H7 (cell line): ENCODE data around the gene CATSPERD. TPM values are rescaled to one million over a fixed set of nuclear protein-coding genes. Genes with fewer than 3 reads are reported as not detected.
A peak's percentile ranks its signal among the peaks of the same experiment; 100 is the strongest.
"Not testable (repeated sequence)": the region's sequence is repeated elsewhere in the genome, so short reads cannot be mapped to it uniquely, and the experiment has no call there.

Experiments used
- DNase-seq: peaks from one replicate; pipeline ENCODE4 v3.0.0; 2012
- H3K27me3 ChIP-seq: 2 replicates; pipeline ENCODE4 v1.6.0; 2011; ENCODE audit warnings: mild to moderate bottlenecking, low read length; ENCODE audit not compliant: control insufficient read depth, insufficient read depth
- H3K36me3 ChIP-seq: replicated peaks from 2 replicates; pipeline ENCODE4 v1.5.1; 2011; ENCODE audit warnings: low read length; ENCODE audit not compliant: control insufficient read depth, insufficient read depth
- H3K4me3 ChIP-seq: 2 replicates; pipeline ENCODE4 v1.5.1; 2011; ENCODE audit warnings: low read depth, mild to moderate bottlenecking, control low read depth, low read length, moderate library complexity; ENCODE audit not compliant: insufficient read depth
- total RNA-seq: library from RNA; depleted of rRNA; stranded (reverse); fragments of >200 nt; shearing (Covaris generic); gene quantifications from 2 replicates; pipeline ENCODE4 v1.2.3, GENCODE V29; 2014

CATSPERD gene
- total RNA-seq, 1 experiment from 2014 or later = 0.03 TPM

DNA sequence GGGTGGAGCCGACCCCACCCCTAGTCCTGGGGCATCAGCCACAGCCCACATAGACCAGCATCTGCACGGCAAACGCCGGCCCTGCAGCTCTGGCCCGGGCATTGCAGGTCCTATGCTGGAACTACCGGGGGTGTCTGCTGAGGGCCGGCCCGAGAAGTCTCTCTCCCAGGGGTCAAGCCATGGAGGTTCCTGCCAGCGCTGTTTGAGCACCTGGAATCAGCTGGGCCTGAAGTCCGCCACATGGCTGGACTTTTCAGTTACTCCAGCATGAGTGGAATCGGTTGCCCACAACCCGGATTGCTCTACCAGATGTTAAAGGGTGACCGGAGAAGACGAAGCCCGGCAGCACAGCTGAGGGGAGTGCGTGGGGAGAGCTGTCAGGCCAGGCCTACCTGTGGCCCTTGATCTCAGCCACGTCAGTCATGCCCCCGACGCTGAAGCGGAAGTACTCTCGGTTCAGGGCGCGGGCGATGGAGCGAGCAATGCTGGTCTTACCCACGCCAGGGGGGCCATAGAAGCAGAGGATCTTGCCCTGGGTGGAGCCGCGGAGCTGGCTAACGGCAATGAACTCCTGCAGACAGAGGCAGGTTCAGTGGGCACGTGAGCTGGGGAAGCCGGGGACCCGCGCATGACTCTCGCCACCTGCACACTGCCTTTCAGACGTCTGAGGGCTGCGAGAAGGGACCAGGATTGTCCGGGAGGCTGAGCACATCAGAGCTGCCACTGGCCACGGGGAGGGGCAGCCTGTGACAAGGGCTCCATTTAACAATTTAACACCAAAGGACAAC is 21.6 kb upstream of the CATSPERD start:
- DNase-seq = no peak
- H3K27me3 ChIP-seq = no peaks in the 10 kb centered on the region
- no peak overlapping the region for H3K4me3 ChIP-seq
- H3K36me3 ChIP-seq = peaks cover 33% of the 10 kb centered on the region

DNA sequence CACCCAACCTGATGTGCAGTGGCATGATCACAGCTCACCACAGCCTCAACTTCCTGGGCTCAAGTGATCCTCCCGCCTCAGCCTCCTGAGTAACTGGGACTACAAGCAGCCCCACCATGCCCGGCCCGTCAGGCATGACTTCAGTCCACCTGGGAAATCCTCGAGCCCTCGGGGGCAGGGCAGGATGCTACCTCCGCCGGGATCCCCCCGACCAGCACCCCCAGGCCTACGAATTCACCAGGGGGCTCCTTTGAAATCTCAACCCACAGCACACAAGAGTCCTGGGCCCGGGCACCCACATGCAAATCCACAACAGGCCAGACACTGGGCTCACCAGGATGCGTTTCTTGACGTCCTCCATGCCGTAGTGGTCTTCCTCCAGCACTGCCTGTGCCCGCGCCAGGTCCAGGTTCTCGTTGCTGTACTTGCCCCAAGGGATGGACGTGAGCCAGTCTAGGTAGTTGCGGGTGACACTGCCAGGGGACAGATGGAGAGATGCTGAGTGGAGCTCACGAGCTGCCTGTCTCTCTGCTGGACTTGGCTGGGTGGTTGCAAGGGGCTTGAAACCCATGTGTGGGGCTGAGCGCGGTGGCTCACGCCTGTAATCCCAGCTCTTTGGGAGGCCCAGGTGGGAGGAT is 19.9 kb upstream of the CATSPERD start:
- DNase-seq = peak; percentile 43
- Histone ChIP-seq H3K36me3 (peaks cover 34% of the 10 kb centered on the region), H3K4me3 (no peak overlapping the region), H3K27me3 (no peaks in the 10 kb centered on the region)

DNA sequence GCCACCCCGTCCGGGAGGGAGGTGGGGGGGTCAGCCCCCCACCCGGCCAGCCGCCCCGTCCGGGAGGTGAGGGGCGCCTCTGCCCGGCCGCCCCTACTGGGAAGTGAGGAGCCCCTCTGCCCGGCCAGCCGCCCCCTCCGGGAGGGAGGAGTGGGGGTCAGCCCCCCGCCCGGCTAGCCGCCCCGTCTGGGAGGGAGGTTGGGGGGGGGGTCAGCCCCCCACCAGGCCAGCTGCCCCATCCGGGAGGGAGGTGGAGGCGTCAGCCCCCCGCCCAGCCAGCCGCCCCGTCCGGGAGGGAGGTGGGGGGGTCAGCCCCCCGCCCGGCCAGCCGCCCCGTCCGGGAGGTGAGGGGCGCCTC is 18.4 kb upstream of the CATSPERD start:
- not testable (repeated sequence) for DNase-seq, H3K27me3 ChIP-seq, H3K4me3 ChIP-seq
- peaks cover 42% of the 10 kb centered on the region for H3K36me3 ChIP-seq

DNA sequence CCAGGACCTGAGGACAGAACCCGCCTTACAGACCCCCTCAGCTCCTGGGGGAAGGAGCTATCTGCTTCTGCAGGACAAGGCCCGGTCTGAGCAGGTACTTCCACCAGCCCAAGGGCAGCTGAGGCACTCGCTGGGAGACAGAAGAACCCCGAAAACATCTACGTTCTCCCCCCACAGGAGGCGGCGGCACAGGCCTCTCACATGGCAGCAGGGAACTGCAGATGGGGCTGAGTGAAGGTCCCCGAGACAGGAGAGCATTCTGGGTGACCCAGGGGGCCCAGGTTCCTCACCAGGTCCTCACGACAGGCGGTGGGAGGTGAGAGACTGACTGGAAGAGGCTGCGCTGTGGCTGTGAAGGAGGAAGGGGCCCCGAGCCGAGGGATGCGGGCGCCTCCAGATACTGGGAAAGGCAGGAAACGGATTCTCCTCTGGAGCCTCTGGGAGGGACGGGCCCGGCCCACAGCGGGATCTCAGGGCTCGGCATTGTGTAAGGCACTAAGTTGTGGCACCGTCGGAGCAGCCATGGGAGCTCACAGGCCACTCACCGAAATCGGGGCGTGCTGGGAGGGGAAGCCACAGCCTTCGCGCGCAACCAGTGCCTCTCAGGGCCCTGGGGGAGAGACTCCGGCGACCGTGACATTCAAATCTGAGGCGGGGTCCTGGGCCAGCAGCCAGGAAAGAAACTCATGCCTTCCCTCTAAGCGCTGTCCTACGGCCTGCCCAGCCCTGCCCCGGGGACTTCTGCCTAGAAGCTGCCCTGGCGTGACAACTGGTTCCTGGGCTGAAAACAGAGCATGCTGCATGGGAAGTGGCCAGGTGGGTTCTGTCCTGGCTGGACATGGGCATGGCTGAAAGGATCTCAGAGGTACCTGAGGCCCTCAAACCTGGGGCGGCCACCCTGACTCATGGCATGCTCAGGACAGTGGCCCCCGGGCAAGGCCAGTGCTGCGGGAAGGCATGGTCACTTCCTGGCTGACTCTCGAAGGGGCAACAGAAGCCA is 16.3 kb upstream of the CATSPERD start:
- peaks cover 42% of the 10 kb centered on the region for H3K36me3 ChIP-seq
- H3K4me3 ChIP-seq = no peak overlapping the region
- no peaks in the 10 kb centered on the region for H3K27me3 ChIP-seq
- DNase-seq = peak; percentile 46

DNA sequence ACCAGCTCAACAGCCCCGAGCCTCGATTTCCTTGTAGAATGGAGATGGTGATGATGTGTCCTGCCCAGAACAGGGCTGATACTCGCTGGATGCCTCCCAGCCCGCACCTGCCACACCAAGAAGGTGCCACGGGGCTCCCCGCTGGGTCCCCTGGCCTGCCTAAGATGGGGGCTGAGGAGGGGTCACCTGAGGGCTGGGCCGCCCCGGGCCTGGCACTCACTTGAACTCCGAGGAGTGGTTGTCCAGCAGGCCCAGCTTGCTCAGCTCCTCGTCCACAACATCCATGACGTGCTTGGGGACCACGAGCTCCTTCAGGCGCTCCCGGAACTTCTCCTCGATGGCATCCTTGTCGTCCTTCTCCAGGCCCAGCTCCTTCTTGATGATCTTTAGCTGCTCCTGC is 14.9 kb upstream of the CATSPERD start:
- H3K36me3 ChIP-seq = peaks cover 39% of the 10 kb centered on the region
- peak; percentile 51 for DNase-seq

DNA sequence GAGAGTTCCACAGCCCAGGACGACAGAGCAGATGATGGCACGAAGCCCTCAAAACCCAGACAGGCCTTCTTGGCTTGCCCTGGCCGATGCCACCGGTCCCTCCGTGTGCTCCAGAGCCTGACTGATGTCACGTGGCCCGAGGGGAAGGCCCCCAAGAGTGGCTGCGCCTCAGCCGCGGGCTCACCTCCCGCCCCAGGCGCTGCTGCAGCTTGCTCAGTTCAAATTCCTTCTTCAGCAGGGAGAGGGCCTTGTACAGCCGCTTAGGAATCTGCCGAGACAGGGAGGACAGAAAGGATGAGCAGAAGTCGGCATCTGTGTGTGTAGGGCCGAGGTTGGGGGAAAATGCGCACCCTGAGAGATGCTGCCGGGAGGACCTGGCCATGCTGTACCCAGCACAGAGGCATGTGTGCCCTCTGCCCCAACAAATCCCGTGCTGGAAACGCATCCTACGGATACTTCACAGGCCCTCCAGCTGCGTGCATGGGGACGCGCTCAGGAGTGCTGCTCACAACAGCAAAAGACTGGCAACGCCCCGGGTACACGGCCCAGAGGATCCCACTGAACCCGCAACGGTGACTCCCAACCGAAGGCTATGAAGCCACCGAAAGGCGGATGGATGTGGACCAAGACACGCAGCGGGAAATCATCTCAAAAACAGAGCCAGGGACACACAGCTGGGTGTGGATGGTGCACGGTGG is 13.4 kb upstream of the CATSPERD start:
- Histone ChIP-seq H3K4me3 (no peak overlapping the region), H3K36me3 (peaks cover 48% of the 10 kb centered on the region), H3K27me3 (no peaks in the 10 kb centered on the region)
- DNase-seq = peak; percentile 59

More for the DNA sequence above, 14.9 kb upstream of the CATSPERD start:
- H3K4me3 ChIP-seq = no peak overlapping the region
- H3K27me3 ChIP-seq = no peaks in the 10 kb centered on the region

DNA sequence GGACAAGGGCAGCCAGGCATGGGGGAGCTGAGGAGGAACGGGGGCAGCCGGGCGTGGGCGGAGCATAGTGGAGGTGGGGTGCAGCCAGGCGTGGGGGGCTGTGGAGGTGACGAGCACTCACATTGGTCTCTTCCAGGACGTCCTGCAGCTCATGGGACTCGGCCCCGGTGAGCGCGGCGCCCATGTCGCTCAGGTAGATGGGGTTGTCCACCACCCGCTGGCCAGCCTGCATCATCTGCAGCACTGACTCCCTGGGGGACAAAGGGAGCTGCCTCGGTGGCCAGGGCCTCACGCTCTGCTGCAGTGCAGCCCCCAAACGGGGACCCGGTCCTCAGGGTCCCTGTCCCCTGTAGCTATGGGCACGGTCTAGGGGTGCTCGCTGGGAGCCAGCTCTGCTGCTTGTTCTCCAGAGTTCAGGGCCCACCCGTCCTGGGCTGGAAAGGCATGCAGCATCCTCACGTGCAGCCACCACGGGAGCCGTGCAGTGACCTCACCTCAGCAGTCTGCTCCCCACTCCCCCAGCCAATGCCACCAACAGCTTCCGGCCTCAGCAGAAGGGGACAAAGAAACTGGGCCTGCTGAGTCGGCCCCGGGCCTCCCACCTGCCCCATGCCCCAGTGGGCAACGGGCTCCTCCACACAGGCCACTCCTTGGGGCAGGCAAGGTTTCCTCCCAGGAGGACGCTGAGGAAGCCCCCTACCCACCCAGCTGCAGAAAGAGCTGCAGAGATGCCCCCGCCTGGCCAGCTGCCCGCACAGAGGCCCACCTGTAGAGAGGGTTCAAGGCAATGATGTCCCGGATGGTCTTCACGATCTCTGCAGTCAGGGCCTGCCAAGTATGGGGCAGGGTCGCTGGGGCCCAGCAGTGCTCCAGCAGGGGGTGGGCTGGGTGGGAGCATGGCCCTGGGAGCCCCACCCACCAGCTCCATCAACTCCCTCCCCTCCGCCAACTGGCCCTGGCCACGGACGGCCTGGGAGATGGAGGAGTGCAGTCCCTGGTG is 12.6 kb upstream of the CATSPERD start:
- Histone ChIP-seq H3K4me3 (no peak overlapping the region), H3K27me3 (no peaks in the 10 kb centered on the region), H3K36me3 (peaks cover 54% of the 10 kb centered on the region)
- peak; percentile 68 for DNase-seq

DNA sequence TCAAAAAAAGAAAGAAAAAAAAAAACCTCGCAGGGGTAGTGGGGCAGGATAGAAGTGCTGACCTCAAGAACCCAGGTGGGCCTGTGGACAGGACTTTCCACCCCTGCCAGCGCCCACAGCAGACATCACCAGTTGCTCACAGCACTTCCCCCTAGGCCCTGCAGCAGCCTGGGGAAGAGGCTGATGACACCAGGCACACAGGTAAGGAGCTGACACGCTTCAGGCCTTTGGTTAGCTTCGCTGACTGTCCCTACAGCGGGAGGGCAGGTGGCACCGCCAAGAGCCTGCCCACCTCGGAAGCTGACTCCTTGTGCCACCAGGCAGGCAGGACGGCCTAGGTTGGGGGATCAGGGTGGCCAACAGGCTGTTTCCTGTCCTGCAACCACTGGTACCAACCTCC is 9.4 kb upstream of the CATSPERD start:
- Histone ChIP-seq H3K27me3 (no peaks in the 10 kb centered on the region), H3K4me3 (no peak overlapping the region), H3K36me3 (peaks cover 39% of the 10 kb centered on the region)
- DNase-seq = peak; percentile 33

DNA sequence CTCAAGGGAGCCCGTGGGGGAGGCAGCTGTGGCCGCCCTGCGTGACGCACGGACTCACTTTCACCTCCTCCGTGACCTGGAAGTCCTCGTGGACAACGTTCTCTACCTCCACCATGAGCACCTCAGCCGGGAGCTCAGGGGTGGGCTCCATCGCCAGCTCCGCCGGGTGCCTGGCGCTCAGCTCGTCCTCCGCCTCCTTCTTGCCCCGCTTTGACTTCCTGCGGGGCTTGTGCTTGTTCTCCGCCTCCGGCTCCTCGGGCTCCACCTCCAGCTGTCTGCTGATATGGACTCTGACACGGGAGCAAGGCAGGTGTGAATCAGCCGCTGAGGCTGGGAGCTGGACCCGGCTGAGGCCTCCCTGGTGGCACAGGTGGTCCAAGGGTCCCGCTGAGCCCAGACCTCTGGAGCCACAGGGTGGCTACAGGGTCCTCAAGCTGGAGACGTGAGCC is 8.7 kb upstream of the CATSPERD start:
- H3K4me3 ChIP-seq = no peak overlapping the region
- peak; percentile 62 for DNase-seq
- peaks cover 35% of the 10 kb centered on the region for H3K36me3 ChIP-seq
- no peaks in the 10 kb centered on the region for H3K27me3 ChIP-seq

DNA sequence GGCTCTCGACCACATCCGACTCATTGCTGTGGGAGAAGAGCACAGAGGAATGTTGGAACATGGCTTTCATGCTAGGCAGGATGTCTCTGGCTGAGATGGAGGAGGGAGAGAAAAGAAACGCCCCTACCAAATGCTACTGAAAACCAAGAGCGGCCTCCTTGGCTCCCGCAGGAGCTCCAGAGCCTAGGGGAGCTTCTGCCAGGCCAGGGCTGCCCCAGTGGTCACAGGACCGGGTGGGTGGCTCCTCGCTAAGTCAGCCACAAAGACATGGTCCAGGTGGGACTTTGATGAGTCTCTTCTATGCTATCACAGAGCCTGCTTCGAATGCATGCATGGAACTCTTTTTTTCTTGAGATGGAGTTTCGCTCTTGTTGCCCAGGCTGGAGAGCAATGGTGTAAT is 7.2 kb upstream of the CATSPERD start:
- Histone ChIP-seq H3K36me3 (peaks cover 31% of the 10 kb centered on the region), H3K27me3 (no peaks in the 10 kb centered on the region), H3K4me3 (no peak overlapping the region)
- DNase-seq = peak; percentile 35

DNA sequence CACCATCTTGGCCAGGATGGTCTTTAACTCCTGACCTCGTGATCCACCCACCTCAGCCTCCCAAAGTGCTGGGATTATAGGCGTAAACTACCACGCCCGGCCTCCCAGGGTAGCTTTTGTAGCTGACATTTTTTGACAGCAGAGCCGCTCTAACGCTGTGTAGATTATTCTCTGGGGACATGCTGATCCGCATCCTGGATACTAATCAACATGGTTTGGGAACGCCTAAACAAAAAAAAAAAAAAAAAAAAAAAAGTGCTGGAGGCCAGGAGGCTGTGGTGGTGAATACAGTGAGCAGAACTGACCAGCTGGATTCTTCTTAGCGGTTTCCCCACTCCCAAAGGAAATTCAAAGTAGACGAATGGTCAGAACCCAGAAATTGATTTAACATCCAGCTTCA is 5.6 kb upstream of the CATSPERD start:
- no peak for DNase-seq
- Histone ChIP-seq H3K27me3 (no peaks in the 10 kb centered on the region), H3K36me3 (peaks cover 29% of the 10 kb centered on the region), H3K4me3 (no peak overlapping the region)

DNA sequence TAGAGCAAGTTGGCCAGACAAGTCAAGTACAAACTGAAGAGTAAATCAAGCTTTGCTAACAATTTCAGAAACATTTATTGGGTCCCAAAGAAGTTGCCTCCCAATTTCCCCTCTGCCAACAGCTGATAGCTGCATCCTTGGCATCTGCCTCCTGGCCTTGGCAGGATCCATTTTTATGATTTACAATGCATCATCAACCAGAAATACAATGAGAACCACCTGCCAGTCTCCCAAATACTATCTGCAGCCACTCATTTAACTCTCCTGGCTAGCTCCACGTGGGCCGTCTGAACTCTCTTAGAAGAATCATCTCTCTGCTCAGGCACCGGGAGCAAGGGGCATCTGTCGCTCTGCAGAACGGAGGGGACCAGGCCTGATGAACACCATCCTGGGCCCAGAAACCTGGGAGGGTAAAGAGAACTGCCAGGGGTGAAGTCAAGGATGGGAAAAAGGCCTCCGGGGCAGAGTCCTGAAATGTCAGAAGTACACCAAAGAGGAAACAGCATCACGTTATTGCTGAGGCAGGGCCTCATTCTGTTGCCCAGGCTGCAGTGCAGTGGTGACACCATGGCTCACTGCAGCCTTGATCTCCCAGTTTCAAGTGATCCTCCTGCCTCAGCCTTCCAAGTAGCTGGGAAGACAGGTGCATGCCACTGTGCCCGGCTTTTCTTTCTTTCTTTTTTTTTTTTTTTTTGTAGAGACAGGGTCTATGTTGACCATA is 3.1 kb upstream of the CATSPERD start:
- no peak for DNase-seq
- H3K36me3 ChIP-seq = peaks cover 15% of the 10 kb centered on the region
- no peaks in the 10 kb centered on the region for H3K27me3 ChIP-seq
- no peak overlapping the region for H3K4me3 ChIP-seq
